SJCRH30 (cell line): ENCODE measurements around the gene GRK5. TPM values are rescaled to one million over a fixed set of nuclear protein-coding genes. Genes with fewer than 3 reads are reported as not detected.

Experiments used
- DNase-seq, 2 experiments: peaks; one replicate each; pipeline ENCODE4 v3.0.0-alpha.2; 2015 to 2020
- H3K27ac ChIP-seq: fragments of 250-450 bp; sonication (Bioruptor Pico); 2 replicates; pipeline ENCODE4 v1.5.1; 2020; ENCODE audit warnings: mild to moderate bottlenecking, moderate library complexity
- H3K27me3 ChIP-seq: fragments of 250-450 bp; sonication (Bioruptor Pico); 2 replicates; pipeline ENCODE4 v1.5.1; 2020; ENCODE audit warnings: mild to moderate bottlenecking, moderate library complexity
- H3K36me3 ChIP-seq: fragments of 250-450 bp; sonication (Bioruptor Pico); 2 replicates; pipeline ENCODE4 v1.5.1; 2020; ENCODE audit warnings: mild to moderate bottlenecking, moderate library complexity
- H3K4me1 ChIP-seq: fragments of 250-450 bp; sonication (Bioruptor Pico); 2 replicates; pipeline ENCODE4 v1.5.1; 2020; ENCODE audit warnings: mild to moderate bottlenecking, moderate library complexity
- H3K4me3 ChIP-seq: fragments of 250-450 bp; sonication (Bioruptor Pico); 2 replicates; pipeline ENCODE4 v1.5.1; 2020; ENCODE audit warnings: mild to moderate bottlenecking, moderate library complexity
- H3K9me3 ChIP-seq: fragments of 250-450 bp; sonication (Bioruptor Pico); replicated peaks from 2 replicates; pipeline ENCODE4 v1.5.1; 2020; ENCODE audit warnings: mild to moderate bottlenecking, moderate library complexity
- total RNA-seq: library from RNA; depleted of rRNA; stranded (reverse); fragments of >200 nt; shearing (Covaris generic); gene quantifications from 2 replicates; pipeline ENCODE4 v1.2.3, GENCODE V29; 2014

Gene GRK5
- total RNA-seq, 1 experiment from 2014 or later: 4.4 TPM

DNA sequence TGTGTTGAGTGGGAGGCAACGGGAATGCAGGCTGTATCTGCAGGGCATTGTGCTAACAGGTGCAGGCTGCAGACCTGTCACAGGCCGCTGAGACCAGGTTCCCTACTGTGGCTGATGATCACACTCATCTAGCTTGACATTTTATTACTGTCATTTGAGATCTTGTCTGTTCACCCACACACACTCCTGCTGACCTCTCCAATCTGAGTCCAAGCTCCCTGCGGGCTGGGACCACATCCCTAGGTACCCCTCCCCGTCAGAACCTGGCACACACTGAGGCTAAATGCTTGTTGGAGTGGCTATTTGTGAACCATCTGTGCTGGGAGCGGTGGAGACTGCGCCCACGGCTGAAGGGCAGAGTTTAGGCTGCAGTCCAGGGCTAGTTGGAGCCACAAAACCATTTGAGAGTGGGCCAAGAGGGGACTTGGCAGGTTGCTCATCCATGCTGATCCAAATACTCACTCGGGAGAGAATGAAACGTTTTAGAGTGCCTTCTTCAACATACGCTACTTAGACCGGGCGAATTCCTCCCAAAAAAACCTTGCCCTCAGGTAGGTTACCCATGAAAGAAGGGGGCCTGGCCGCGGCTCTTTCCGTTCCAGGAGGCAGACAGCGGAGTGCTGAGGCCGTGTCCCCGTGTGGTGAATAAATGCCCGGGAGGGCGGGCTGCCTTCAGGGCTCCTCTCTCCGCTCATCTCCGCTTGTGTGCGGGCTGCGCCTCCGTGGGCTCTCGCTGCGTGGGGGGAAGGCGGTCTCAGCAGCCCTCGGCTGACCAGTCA, 170.8 kb downstream of the GRK5 start:
- H3K27ac ChIP-seq: no peak overlapping the region
- H3K27me3 ChIP-seq: no peaks in the 10 kb centered on the region
- peaks cover 13% of the 10 kb centered on the region for H3K4me1 ChIP-seq
- DNase-seq: peak in 1 of 2 experiments; percentile 48
- no peaks in the 10 kb centered on the region for H3K9me3 ChIP-seq
- no peaks in the 10 kb centered on the region for H3K36me3 ChIP-seq
- H3K4me3 ChIP-seq: no peak overlapping the region

DNA sequence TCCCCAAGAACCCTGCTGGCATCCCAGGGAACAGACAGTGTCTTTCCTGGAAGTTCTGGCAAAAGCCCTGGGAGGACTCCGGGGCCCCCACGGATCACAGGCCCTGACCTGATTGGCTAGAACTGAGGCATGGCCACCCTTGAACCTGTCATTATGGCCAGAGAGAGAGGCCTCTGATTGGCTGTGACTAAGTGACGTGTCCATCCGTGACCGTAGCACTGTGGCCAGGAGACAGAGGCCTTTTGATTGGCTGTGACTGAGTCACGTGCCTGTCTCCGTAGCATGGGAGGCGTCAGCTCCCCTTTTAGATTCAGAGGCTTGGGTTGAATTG, 171.3 kb downstream of the GRK5 start:
- Histone ChIP-seq H3K4me3 (no peak overlapping the region), H3K27me3 (no peaks in the 10 kb centered on the region), H3K9me3 (no peaks in the 10 kb centered on the region), H3K36me3 (no peaks in the 10 kb centered on the region), H3K4me1 (peaks cover 13% of the 10 kb centered on the region), H3K27ac (no peak overlapping the region)
- DNase-seq: no peak

DNA sequence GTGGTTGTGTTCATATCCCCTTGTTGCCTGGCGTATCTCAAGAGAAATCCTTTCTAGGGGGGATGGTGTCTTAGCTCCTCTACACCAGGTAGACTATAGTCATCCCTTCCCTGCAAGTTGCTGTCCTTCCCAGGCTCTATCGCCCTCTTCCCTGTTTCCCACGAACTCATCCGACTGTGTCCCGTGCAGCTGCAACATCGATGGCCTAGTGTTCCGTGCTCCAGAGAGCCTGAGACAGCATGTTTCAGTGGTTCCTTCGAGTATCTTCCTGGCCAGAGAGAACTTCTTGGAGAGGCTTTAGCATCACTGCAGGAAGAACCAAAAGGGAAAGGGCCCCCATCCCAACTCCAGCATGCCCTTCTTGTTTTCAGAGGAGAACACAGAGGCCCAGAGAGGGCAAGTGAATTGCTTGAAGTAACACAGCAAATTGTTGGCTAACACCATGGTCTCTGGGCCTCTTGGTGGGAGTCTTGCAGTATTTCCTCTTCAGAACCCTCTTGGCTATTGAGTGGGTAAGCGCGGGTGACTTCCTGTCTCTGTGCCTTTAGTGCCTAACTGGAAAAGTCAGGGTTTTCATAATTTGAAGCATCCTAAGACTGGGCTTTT, 172.2 kb downstream of the GRK5 start:
- Histone ChIP-seq H3K4me1 (peaks cover 13% of the 10 kb centered on the region), H3K4me3 (no peak overlapping the region), H3K36me3 (no peaks in the 10 kb centered on the region), H3K27ac (no peak overlapping the region), H3K27me3 (no peaks in the 10 kb centered on the region), H3K9me3 (no peaks in the 10 kb centered on the region)
- no peak for DNase-seq

DNA sequence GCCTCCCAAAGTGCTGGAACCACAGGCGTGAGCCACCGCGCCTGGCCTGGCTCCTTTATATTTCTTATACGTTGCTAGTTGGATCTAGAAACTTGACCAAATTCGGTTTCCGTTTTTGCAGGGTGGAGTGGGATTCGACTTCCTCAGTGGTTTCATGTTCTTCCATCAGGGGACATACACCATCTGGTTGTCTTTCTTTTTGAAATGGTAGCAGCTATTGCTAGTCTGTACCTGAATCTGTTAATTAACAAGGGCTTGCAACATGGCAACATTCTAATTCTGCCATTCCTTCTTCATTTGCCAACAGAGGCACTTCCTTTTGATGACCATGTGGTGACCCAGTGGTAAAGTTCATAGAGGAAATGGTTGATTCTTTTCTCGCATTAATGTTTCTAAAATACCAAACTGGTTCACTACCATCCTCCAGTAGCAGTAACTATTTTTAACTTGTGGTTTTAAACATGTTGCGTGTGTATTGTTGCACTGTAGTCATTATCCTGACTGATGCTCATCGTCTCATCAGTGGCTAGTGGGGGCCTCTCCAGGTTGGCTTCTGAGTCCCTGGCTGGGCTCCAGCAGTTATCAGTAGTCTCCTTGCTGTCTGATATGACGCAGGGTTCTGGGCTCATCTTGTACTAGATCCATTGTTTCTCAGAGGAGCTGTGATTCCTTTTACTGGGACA, 175.9 kb downstream of the GRK5 start:
- DNase-seq: no peak
- H3K4me3 ChIP-seq: no peak overlapping the region
- H3K9me3 ChIP-seq: no peaks in the 10 kb centered on the region

DNA sequence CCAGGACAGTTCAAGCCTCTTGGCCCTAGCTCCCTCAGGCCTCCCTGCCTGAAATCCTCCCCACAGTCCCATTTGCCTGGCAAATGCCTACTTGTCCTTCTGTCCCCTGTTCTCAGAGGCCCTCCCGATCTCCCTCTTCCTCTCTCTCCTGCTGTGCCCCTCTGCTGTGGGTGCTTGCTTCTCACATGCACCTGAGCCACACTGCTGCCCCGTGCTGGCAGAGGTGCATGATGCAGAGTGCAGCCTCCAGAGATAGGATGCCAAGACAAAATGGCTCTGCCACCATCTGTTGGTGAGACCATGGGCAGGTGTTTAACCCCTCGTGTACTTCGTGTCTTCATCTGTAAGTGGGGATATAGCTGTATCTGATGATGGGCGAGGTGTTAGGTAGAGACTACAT, 176.8 kb downstream of the GRK5 start:
- DNase-seq: no peak
- H3K27ac ChIP-seq: no peak overlapping the region
- H3K4me1 ChIP-seq: no peaks in the 10 kb centered on the region
- no peaks in the 10 kb centered on the region for H3K27me3 ChIP-seq
- no peaks in the 10 kb centered on the region for H3K9me3 ChIP-seq
- H3K36me3 ChIP-seq: no peaks in the 10 kb centered on the region
- no peak overlapping the region for H3K4me3 ChIP-seq

More for the DNA sequence above, 175.9 kb downstream of the GRK5 start:
- Histone ChIP-seq H3K27ac (no peak overlapping the region), H3K27me3 (no peaks in the 10 kb centered on the region), H3K4me1 (no peaks in the 10 kb centered on the region), H3K36me3 (no peaks in the 10 kb centered on the region)

DNA sequence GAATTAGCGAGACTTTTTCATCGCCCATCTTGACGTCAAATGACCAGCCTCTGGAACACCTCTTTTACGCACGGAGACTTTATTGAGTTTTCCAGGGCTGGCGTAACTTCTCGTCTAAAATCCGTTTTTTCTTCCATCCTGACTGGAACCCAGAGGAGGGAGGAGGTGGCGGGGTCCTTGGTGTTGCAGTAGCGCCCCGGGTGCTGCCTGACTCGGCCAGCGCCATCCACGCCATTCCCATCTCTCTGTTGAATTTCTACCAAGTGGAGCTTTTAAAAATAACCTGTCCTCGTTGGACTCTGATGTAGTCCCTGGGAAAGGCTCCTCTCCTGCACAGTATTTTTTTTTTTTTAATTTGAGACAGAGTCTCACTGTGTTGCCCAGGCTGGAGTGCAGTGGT, 179.3 kb downstream of the GRK5 start:
- Histone ChIP-seq H3K4me1 (no peaks in the 10 kb centered on the region), H3K27ac (no peak overlapping the region), H3K36me3 (no peaks in the 10 kb centered on the region), H3K4me3 (no peak overlapping the region), H3K9me3 (no peaks in the 10 kb centered on the region), H3K27me3 (no peaks in the 10 kb centered on the region)
- no peak for DNase-seq

DNA sequence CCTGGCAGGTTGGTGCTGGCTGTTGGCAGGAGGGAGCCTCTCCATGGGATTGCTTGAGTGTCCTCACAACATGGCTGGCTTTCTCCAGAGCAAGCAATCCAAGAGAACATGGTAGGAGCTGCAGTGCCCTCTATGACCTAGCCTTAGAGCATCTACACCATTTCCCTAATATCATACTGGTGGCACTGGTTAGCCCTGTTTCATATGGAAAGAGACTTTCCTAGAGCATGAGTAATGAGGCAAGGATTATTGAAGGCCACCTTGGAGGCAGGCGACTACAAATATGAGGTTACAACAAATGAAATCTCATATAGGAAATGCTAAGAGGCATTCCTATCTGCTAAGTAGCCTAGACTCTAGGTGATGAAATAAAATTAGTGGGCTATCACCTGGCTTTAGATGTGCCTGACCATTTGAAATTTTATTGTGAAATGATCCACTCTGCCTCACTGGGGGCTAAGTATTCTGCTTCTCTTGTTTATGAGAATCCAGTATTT, 181.5 kb downstream of the GRK5 start:
- no peak overlapping the region for H3K4me3 ChIP-seq
- H3K9me3 ChIP-seq: no peaks in the 10 kb centered on the region
- no peaks in the 10 kb centered on the region for H3K27me3 ChIP-seq
- no peaks in the 10 kb centered on the region for H3K36me3 ChIP-seq
- no peak overlapping the region for H3K27ac ChIP-seq
- no peak for DNase-seq
- no peaks in the 10 kb centered on the region for H3K4me1 ChIP-seq

DNA sequence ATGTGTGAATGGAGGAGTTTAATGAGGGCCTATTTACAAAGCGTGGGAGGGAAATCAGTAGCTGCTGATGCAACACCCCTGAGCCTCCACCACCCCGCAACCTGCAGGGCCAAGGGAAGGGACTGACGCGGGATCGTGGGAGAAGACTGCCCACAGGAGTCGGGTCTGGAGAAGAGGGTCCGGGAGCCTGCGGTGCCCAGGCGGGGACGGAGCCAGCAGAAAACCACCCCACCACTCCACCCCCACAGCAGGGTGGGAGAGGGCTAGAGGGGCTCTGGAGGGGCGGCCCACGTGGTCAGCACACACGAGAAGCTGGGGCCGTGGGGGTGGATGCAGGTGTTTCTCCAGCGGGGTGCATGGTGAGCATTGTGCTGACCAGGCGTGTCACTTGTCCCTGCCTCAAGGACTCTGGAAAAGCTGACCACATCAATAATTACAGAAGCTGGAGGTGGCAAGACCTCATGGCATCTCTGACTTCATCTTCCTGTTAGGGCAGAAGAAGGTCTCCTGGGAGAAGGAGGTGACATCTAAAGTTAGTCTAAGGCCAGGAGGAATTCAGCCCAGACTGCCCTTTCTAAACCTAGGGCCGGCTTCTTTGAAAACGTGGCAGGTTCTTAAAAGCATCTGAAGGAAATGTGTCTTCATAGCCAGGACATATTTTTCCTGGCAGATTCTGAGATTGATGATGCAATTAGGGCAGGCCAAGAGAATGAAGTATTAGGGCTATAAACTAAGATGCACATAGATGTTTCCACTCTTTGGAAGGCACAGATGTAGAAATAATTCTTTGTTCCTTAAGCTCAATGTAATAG, 184.3 kb downstream of the GRK5 start:
- Histone ChIP-seq H3K4me3 (no peak overlapping the region), H3K4me1 (no peaks in the 10 kb centered on the region), H3K27ac (no peak overlapping the region), H3K9me3 (no peaks in the 10 kb centered on the region), H3K27me3 (no peaks in the 10 kb centered on the region), H3K36me3 (no peaks in the 10 kb centered on the region)
- no peak for DNase-seq

DNA sequence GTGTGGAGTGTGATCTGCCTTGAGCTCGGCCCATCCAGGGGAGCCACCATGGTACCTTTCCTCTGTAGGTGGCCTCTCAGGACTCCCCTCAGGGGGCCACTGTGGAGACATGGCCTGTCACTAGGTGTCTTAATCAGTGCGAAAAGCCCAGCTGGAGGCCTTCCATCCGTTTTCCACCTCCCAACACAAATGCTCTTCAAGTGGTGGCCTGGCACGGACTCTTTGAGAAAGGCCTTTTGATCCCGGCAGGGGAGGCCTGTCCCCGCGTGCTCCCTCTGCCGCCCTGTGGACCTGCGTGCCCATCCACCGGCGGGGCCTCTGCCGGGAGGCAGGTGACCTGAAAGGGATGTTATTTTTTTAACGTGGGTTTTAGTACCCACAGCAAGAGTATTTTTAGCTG, 185.6 kb downstream of the GRK5 start:
- Histone ChIP-seq H3K27ac (no peak overlapping the region), H3K4me3 (no peak overlapping the region), H3K36me3 (no peaks in the 10 kb centered on the region), H3K9me3 (no peaks in the 10 kb centered on the region), H3K4me1 (no peaks in the 10 kb centered on the region), H3K27me3 (no peaks in the 10 kb centered on the region)
- no peak for DNase-seq

DNA sequence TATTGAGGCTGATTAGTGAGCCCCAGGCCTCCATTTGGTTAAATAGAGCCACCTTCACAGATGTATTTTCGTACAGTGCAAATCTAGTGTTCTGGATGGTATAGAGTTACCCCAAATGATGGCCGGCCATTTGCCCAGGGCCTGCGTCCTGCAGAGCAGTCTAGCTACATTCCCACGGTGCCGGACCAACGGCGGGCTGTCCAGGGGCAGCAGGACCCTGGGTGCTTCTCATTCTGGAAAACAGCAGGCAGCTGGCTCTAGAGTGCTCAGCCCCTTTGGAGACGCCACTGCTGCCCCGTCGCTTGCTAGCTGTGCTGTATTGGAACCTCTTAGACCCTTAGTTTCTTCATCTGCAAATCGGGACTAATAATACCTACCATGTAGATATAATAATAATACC, 186.1 kb downstream of the GRK5 start:
- DNase-seq: no peak
- Histone ChIP-seq H3K27ac (no peak overlapping the region), H3K36me3 (no peaks in the 10 kb centered on the region), H3K4me1 (no peaks in the 10 kb centered on the region), H3K4me3 (no peak overlapping the region), H3K27me3 (no peaks in the 10 kb centered on the region), H3K9me3 (no peaks in the 10 kb centered on the region)

DNA sequence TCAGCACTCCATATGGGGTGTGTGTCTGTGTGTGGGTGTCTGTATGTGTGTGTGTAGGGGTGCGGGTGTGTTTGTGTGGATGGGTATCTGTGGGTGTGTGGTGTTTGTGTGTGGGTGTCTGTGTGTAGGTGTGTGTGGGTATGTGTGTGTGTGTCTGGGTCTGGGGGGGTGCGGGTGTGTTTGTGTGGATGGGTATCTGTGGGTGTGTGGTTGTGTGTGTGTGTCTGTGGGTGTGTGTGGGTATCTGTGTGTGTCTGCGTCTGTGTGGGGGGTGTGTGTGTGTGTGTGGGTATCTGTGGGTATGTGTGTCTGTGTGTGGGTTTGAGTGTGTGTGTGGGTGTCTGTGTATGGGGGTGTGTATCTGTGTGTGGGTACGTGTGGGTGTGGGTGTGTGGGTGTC, 186.5 kb downstream of the GRK5 start:
- no peak overlapping the region for H3K4me3 ChIP-seq
- no peaks in the 10 kb centered on the region for H3K9me3 ChIP-seq
- H3K27ac ChIP-seq: no peak overlapping the region

DNA sequence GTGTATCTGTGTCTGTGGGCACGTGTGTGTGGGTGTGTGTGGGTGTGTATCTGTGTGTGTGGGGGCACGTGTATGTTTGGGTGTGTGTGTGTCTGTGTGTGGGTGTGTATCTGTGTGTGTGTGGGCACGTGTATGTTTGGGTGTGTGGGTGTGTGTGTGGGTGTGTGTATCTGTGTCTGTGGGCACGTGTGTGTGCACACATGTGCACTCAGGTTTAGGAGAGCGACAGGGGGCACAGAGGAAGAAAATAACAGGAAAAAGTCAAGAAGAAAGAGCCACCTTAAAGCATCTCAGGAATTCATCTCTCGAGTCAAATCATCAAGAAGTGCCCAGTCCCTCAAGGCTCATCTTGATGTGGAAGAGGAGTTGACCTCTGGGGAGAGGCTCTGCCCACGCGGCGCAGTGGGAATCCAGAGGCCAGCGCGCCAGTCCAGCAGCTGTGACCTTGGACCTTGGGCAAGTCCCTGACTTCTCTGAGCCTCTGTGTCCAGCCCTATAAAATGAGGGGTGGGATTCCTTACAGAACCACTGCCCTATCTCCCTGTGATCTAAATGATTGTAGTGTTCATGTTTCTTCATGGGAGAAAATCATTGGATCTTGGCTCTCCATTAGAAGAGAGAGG, 187.4 kb downstream of the GRK5 start:
- H3K27ac ChIP-seq: no peak overlapping the region
- peaks cover 10% of the 10 kb centered on the region; the same call in 1 of the 2 replicates for H3K4me1 ChIP-seq
- no peak overlapping the region for H3K4me3 ChIP-seq
- no peaks in the 10 kb centered on the region for H3K36me3 ChIP-seq
- H3K27me3 ChIP-seq: no peaks in the 10 kb centered on the region
- DNase-seq: no peak
- no peaks in the 10 kb centered on the region for H3K9me3 ChIP-seq

More for the DNA sequence above, 186.5 kb downstream of the GRK5 start:
- no peak for DNase-seq
- Histone ChIP-seq H3K4me1 (peaks cover 3% of the 10 kb centered on the region; the same call in 1 of the 2 replicates), H3K27me3 (no peaks in the 10 kb centered on the region), H3K36me3 (no peaks in the 10 kb centered on the region)

DNA sequence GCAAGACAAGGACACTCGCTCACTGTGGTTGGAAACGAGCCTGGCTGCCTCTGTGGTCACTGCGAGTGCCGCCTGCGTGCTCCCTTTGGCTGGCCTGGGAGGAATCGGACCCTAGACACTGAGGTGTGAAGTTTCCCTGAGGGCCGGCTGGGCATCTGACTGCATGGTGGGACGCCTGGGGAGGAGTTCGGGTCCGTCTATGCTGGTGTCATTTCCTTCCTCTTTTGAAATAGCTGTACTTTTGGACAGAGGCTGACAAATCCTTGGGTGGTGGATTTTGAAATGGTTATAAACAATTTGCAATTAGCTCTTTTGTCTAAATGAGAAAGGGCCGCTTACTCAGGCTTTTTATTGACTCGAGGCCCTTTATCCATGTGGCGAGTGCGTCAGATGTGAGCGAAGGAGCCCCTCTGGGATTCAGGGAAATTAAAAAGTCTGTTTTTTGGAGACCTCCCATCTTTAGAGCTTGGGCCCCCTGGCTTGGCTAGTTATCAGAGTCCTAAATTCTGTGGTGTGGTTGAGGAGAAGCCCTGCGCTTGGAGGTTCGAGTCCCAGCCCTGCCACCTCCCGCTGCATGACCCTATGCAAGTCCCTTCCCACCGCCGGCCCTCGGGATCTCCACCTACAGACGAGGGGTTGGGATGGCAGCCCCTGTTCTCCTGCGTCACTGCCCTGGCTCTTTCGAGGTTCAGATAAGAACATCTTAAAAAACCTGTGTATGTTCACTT, 188.1 kb downstream of the GRK5 start:
- no peak overlapping the region for H3K27ac ChIP-seq
- no peak for DNase-seq
- no peak overlapping the region for H3K4me3 ChIP-seq
- H3K27me3 ChIP-seq: no peaks in the 10 kb centered on the region
- no peaks in the 10 kb centered on the region for H3K36me3 ChIP-seq
- H3K9me3 ChIP-seq: no peaks in the 10 kb centered on the region
- peaks cover 10% of the 10 kb centered on the region; the same call in 1 of the 2 replicates for H3K4me1 ChIP-seq
